ENCODE data around the gene BOK.

DNA sequence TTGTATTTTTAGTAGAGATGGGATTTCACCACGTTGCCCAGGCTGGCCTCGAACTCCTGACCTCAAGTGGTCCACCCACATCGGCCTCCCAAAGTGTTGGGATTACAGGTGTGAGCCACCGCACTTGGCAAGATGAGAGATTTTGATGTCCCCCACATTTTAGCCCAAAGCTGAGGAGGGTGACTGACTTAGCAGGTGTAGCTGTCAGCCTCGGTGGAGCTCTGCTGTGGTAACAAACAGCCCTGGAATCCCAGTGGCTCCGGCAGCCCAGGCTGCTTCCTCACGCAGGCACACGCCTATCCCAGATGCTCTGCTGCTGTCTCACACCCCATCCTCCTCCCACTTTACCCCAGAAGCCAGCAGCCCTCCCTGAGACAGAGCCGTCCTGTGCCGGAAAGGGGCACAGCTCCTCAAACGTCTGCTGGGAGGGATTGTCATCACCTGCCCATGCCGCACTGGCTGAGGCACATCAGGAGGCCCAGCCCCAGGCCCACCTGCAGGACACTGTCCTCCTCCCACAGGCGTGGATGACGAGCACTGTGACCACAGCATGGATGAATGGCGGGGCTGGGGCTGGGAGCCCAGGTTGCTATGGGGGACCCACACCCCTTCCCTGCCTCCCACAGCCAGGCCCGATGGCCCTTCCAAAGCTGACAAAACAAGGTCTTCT lies 10.6 kb upstream of the BOK start:
- no peak for TF ChIP-seq EZH2 (IDR thresholded peaks at IDR 0.05)
- no peak for TF ChIP-seq POLR2AphosphoS5 (IDR thresholded peaks at IDR 0.05; ENCODE audit: borderline replicate concordance, low read depth, low read length)
